Activated CD4-positive, alpha-beta T cell treated with anti-CD3 and anti-CD28 coated beads for 4 hours (primary cell): ENCODE data around the gene CYP39A1.

Source experiments
- DNase-seq, 2 donors: peaks; one replicate each; pipeline ENCODE4 v3.0.0-alpha.2; 2020

Gene CYP39A1

GRCh38 chr6:46584586-46584985, 68.0 kb downstream of the CYP39A1 start:
- no peak for DNase-seq

DNA sequence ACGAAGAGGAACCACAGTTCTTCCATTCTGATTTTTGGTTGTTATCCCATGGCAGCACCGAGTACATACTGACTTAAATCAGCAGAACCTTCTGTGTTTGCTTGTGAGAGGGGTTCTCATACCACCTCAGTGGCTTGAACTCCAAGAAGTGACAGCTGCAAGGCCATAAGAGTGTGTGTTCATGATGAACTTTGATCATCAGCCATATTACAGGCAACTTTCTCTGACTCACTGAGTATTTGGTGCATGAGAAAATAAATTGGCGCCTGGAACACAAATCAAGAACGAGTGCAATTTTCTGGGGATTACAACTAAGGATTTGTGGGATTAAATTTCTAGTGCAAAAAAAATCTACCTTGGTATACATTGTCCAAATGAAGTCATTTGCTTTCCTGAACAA, 68.9 kb downstream of the CYP39A1 start:
- no peak for DNase-seq

DNA sequence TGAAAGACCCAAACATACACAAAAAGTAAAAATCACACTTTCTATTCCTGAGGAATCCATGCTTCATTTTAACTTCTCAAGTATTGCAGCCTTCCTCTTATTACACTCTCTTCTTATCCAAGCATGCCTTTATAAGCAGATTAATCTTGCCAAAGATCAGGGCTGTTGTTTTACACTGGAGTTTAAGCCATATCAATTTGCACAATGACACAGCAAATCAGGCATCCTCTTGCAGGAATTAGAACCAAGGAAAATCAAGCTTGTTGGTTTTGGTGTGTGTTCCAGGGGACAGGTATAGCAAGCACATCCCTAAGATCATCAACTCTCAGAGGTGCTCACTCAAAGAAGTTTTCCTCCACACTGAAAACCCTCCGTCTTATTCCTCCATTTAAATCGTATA, 69.5 kb downstream of the CYP39A1 start:
- no peak for DNase-seq

DNA sequence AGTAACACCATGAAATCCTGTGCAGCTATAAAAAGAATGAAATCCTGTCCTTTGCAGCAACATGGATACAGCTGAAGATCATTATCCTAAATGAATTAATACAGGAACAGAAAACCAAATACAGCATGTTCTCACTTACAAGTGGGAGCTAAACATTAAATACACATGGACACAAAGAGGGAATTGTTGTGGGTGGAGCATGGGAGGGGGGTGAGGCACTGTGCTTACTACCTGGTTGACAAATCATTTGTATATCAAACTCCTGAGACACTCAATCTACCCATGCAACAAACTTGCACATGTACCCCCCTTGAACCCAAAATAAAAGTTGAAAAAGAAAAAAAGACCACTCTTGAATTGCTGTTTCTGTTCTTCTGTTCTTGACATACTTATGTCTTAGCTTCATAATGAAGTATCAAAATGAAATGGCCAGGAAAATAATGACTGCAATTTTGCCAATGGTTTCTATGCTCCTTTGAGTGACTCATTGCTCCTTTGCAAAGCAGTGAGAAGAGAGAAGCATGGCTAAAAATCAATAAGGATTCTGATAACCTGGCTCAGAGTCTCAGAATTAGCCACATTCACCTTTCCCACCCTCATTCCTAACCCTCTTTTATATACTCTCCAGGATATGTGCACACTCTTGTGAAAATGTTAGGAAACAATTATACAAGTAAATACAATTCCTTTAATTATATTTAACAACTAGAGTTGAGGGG, 71.0 kb downstream of the CYP39A1 start:
- DNase-seq, result no peak

DNA sequence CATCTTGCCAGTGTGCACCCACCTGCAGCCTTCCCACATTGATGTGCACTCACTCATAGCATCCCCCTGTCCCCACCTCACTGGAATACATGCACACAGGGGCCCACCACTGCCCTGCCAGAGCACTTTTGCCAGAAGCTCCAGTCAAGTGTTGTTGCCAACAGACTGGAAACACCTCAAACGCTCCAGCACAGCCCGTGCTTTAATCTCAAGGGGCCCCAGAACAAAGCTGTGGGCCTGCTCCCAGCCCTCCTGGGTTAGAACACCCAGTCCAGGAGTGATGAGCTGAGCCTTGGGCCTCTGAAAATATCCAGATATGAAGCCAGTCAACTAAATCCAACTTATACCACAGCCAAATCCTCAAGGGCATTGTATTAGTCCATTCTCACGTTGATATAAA, 77.1 kb downstream of the CYP39A1 start:
- DNase-seq, result no peak

DNA sequence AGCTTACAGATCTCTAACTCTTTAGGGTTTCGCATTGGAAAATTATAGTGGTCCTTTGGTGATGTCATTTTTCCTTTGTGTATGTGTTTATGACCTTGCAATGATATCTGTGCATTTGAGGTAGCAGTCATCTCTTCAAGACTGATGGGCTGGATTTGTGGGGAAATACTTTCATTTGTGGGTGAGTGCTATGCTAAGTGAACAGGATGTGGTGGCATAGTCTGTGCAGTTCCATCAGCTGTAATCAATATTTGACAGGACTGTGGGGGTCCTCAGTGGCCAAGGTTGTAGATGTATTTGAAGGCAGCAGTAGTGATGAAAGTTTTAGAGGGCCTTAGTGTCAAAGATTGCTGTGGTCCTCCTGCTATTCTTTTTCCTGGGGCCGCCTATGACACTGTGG, 79.5 kb downstream of the CYP39A1 start:
- DNase-seq, result no peak

- no peak for DNase-seq
Observed at GRCh38 chr6:46565531-46565930, 87.1 kb downstream of the CYP39A1 start.

DNA sequence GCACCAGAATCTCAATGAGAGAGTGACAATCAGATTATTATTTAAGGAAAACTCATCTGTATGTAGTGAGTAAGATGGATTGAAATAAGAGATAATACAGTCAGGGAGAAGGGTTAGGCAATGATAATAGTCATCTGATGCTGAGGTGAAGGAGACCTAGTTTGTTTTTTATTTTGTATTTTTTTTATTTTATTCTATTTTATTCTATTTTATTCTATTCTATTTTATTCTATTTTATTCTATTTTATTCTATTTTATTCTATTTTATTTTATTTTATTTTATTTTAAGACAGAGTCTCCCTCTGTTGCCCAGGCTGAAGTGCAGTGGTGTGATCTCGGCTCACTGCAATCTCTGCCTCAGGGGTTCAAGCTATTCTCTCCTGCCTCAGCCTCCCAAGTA, 88.7 kb downstream of the CYP39A1 start:
- no peak for DNase-seq

- DNase-seq, result no peak
Observed at GRCh38 chr6:46556053-46556452, 96.6 kb downstream of the CYP39A1 start.

DNA sequence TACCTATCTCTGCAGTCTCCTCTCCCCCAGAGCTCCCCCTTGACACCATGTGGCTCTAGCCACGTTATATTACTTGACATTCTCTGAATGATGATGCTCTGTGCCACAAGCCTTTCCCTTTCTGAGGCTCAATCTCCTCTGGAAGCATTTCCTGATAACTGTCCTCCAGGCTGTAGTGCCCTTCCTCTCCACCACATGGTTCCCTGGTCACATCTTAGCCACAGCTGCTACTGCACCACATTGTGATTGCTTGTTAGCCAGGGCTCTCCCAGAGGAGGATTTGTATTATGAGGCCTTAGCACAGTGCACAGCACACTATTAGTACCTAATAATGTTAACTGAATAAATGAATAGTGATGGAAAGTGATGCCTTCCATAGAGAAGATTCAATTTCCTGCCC, 97.5 kb downstream of the CYP39A1 start:
- DNase-seq, result no peak

DNA sequence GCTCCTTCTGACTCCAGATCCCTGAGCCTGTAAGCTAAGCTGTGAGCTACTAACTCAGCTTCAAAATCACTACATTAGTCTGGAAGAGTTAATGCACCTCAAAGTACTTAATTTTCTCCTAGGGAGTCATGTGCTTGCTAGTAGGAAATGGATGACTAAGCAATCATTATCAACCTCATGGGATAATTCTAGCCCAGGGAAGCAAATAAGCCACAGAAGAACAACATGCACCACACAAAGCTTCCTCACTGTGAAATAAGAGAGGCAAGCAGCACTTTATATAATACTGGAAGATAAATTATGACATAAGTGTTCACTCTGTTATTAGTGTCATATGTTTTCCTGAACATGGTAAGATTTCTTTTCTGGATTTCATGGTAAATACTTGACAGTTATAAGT, 103.5 kb downstream of the CYP39A1 start:
- DNase-seq, result no peak

GRCh38 chr6:46541556-46541955, 111.1 kb downstream of the CYP39A1 start:
- DNase-seq, result no peak

GRCh38 chr6:46539866-46540265, 112.8 kb downstream of the CYP39A1 start:
- DNase-seq, result no peak

DNA sequence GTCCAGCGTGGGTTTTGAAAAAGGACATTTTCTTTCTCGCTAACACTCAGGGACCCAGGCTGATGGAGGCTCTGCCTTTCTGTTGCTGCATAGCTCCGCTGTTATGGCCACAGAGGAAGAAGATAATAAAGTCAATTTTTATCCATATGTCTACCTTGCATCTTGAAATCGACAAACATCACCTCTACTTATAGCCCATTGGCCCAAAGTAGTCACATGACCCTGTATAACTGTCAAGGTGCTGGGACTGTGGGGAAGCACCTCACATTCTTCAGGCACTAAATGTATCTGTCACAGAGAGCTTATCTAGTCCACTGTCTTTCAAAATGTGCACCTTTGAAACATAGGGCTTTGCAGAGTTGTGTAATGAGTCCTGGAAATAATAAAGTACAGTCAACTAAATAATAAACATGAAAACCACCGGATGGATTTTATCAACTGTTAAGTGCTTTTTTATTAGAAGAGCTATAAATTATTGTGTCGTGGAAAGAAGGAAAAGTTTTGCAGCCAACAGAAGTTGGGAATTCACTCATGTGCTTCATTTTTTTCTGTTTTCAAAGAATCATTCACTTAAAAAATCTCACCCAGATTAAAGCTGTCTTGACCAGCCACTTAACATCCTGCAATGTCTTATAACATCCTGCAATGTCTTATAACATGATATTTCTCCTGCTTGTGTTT, 113.7 kb downstream of the CYP39A1 start:
- no peak for DNase-seq

- no peak for DNase-seq
Observed at GRCh38 chr6:46530896-46531295, 121.7 kb downstream of the CYP39A1 start.

DNA sequence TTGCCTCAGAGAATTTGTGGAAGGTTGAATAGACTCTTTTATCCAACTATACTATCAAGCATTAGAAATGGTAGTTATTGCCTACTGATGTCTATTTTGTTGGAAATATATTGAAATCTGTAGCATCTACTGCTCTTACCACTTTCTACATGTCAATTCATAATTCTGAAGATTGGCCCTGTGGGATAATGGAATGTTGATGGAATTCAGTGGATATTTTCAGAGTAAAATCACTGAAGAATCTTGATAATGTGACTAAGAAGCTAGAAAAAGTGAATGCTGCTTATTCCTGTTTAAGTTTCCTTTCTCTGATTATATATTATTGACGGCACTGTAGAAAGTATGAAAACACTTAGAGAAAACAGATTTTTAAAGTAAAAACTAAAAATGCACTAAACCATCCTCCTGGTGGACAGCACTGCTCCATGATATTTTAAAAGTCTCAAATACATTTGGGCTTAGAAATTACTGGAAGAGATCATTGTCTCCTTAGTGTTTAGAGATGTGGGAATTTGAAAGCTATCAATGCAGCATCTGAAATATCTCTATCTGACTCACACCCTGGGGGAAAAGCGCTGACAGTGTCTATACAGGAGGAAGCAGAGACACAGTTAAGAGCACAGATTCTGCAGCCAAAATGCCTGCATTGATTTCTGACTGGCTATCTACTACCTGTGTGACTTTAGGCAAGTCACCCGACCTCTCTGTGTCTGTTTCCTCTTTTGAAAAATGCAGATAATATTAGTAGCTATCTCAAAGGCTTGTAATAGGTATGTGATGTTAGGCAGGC, 123.5 kb downstream of the CYP39A1 start:
- no peak for DNase-seq

DNA sequence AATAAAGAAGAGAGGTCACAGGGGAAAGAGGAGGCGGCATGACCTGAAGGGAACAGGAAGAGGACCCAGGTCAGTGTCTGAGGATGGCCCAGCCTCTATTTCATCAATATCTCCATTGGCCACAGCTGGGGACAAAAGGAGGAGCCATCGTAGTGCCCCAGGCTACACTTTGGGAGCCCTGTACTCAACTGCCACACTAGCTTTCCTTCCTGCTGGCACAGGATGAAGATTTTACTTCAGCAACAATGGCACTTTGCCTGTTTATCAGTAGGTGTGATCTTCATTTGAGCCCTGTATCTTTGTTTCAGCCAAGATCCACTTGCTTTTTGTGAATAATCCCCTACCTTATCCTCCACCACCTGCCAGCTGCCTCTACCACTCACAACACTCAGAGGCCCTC, 126.0 kb downstream of the CYP39A1 start:
- DNase-seq, result no peak

- DNase-seq, result no peak
Observed at GRCh38 chr6:46525583-46525982, 127.0 kb downstream of the CYP39A1 start.

GRCh38 chr6:46521464-46521971, 131.1 kb downstream of the CYP39A1 start:
- no peak for DNase-seq

GRCh38 chr6:46517202-46517601, 135.4 kb downstream of the CYP39A1 start:
- DNase-seq, result no peak

- DNase-seq, result no peak
Observed at GRCh38 chr6:46513533-46513932, 139.1 kb downstream of the CYP39A1 start.

DNA sequence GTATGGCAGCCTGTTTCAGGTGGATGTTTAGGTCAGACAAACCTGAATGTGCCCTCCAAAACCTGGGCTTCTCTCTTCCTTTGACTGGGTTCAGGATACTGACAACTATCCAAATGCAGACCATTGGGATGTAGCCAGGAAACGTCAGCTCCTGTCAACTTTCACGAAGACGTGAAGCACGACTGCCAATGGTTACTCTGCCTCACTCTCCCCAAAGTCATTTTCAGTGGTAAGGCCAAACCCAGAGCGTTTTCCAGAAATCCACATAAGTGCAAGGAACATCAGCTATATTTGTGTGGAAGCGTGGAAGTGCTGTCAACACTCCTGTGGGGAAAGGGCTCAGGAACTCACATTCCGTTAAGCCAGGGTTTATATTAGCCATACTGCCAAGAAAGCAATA, 141.3 kb downstream of the CYP39A1 start:
- no peak for DNase-seq

DNA sequence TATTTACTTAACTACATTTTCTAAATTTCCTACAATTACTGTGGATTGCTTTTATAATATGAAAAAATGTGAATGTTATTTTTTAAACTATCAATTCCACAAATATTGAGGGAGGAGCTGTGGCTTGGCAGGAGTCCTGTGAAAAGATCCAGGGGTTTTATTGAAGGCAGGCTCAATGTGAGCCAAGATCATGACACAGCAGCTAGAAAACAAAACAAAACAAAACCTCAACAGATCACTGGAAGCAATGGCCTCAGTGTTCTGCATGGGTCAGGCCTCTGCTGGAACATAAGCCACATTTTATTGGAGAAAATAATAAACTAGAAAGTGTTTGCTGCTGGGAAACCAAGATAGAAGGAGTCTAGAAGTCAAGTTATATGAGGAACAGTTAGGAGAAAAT, 142.0 kb downstream of the CYP39A1 start:
- no peak for DNase-seq

DNA sequence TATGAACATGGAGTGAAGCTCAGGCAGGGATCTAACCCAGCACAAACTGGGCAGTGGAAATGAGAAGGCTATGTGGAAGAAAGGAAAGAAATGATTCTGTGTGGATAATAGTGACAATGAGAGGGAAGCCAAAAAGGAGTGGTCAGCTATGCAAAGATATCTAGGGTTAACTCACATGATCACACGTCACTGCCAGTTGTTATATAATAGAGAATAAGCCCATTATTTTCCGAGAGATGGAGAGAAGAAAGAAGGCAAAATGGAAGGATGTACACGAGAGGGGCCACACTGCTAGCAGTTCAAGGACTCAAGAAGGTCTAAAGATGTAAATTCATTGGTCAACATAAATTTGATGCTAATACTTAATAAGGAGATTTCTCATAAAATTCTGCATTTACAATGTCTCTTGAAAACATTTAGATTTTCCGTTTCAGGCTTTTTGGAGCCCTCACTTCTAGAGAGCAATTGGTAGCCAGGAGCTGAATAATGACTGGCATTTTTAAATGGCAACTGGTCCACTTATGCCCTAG, 142.6 kb downstream of the CYP39A1 start:
- no peak for DNase-seq
